HG03575 (cell line): Measurements from ENCODE around the gene FCER2.

ENCODE experiments used
- ATAC-seq: cut with Tn5 transposase; IDR thresholded peaks from one replicate; pipeline ENCODE4 v1.9.1; 2021; ENCODE audit not compliant: unreplicated experiment, insufficient number of reproducible peaks, low FRiP score; ENCODE audit errors: extremely low read depth

FCER2 gene

GRCh38 chr19:7640803-7641202, 61.1 kb downstream of the FCER2 start:
- ATAC-seq = no peak

- no peak for ATAC-seq
Observed at GRCh38 chr19:7639863-7640348, 62.0 kb downstream of the FCER2 start.

- ATAC-seq = no peak
Observed at GRCh38 chr19:7638802-7639465, 63.0 kb downstream of the FCER2 start.
